ENCODE data around the gene CD274.

CD274 gene

GRCh38 chr9:5480919-5481318 lies 30.6 kb downstream of the CD274 start:
- TF ChIP-seq, protein P1, sequence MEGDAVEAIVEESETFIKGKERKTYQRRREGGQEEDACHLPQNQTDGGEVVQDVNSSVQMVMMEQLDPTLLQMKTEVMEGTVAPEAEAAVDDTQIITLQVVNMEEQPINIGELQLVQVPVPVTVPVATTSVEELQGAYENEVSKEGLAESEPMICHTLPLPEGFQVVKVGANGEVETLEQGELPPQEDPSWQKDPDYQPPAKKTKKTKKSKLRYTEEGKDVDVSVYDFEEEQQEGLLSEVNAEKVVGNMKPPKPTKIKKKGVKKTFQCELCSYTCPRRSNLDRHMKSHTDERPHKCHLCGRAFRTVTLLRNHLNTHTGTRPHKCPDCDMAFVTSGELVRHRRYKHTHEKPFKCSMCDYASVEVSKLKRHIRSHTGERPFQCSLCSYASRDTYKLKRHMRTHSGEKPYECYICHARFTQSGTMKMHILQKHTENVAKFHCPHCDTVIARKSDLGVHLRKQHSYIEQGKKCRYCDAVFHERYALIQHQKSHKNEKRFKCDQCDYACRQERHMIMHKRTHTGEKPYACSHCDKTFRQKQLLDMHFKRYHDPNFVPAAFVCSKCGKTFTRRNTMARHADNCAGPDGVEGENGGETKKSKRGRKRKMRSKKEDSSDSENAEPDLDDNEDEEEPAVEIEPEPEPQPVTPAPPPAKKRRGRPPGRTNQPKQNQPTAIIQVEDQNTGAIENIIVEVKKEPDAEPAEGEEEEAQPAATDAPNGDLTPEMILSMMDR (IDR thresholded peaks at IDR 0.05; ENCODE audit: low read length, missing control alignments) = no peak
- DNase-seq (ENCODE audit: low read depth) = no peak
- H3K4me3 ChIP-seq (replicated peaks; ENCODE audit: low read depth, low read length) = no peak overlapping the region

DNA sequence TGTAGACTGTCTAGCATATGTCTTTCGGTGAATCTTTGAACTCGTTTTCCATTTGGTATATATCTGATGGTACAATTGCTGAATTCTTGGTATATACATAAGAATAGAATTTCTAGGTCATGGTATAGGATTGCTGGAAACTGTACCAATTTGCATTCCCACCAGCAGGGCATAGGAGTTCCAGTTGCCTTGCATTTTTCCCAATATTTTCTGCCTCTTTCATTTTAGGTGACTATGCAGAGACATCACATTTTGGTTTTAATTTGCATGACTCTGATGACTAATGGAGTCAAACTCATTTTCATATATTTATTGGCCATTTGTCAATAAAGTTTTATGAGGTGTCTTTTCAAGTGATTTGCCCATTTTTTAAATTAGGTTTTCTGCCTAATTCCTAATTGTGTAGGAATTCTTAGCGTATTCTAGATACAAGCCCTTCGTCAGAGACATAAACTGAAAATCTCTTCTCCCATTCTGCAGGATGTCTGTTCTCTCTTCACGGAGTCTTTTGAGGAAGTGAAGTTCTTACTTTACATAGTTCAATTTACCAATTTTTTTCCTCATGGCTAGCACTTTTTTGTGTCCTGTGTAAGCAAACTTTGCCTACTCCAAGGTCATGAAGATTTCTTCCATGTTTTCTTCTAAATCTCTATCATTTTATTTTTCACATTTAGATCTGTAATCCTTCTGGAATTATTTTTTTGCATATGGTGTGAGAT lies 31.1 kb downstream of the CD274 start:
- TF ChIP-seq, protein P1 (IDR thresholded peaks at IDR 0.05; ENCODE audit: low read length, missing control alignments) = peak; percentile 25

GRCh38 chr9:5482194-5482593 lies 31.9 kb downstream of the CD274 start:
- DNase-seq (ENCODE audit: low read depth) = no peak
- H3K4me3 ChIP-seq (replicated peaks; ENCODE audit: low read depth, low read length) = no peak overlapping the region
- TF ChIP-seq, protein P1 (IDR thresholded peaks at IDR 0.05; ENCODE audit: low read length, missing control alignments) = no peak

More for the DNA sequence above, 31.1 kb downstream of the CD274 start:
- no peak overlapping the region for H3K4me3 ChIP-seq (replicated peaks; ENCODE audit: low read depth, low read length)
- DNase-seq (ENCODE audit: low read depth) = no peak

DNA sequence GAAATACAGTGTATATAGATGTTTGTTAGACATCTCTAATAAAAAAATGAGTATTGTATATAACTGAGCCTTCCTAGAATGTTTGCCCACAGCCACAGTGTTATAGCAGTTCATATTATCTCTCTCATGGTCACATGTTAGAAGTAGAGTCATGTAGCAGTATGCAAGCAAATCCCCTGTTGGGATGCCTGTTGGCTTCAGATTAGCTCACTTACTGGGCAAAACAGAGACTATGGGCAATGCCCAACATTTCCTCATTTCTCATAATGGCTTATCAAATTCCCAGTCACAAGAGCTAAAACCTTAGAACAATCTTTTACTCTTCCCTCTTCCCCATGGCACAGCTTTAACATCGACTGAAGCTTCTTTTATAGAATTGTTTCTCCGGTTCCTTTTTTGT lies 33.0 kb downstream of the CD274 start:
- H3K4me3 ChIP-seq (replicated peaks; ENCODE audit: low read depth, low read length) = no peak overlapping the region
- TF ChIP-seq, protein P1 (IDR thresholded peaks at IDR 0.05; ENCODE audit: low read length, missing control alignments) = no peak
- no peak for DNase-seq (ENCODE audit: low read depth)

- TF ChIP-seq, protein P1 (IDR thresholded peaks at IDR 0.05; ENCODE audit: low read length, missing control alignments) = no peak
- DNase-seq (ENCODE audit: low read depth) = no peak
- no peak overlapping the region for H3K4me3 ChIP-seq (replicated peaks; ENCODE audit: low read depth, low read length)
Observed at GRCh38 chr9:5485378-5486085, 35.2 kb downstream of the CD274 start.

- no peak overlapping the region for H3K4me3 ChIP-seq (replicated peaks; ENCODE audit: low read depth, low read length)
- TF ChIP-seq, protein P1 (IDR thresholded peaks at IDR 0.05; ENCODE audit: low read length, missing control alignments) = no peak
- no peak for DNase-seq (ENCODE audit: low read depth)
Observed at GRCh38 chr9:5486988-5487387, 36.6 kb downstream of the CD274 start.

Data from fibroblast of pulmonary artery (primary cell).